ENCODE data around the gene C10orf143.

C10orf143 gene

GRCh38 chr10:130038611-130039109, 72.0 kb downstream of the C10orf143 start:
- no peak overlapping the region for H2AFZ ChIP-seq (ENCODE audit: low read depth, low read length, severe bottlenecking)
- H3K4me3 ChIP-seq (ENCODE audit: insufficient read depth, low read length, poor library complexity, severe bottlenecking), result no peak overlapping the region
- H3K9me2 ChIP-seq (replicated peaks; ENCODE audit: insufficient read depth, low read length), result no peaks in the 10 kb centered on the region
- no peaks in the 10 kb centered on the region for H3F3A ChIP-seq (ENCODE audit: insufficient read depth)
- H3K27ac ChIP-seq (ENCODE audit: low read depth, low read length), result no peak overlapping the region
- H4K20me1 ChIP-seq (ENCODE audit: low read depth, low read length), result no peaks in the 10 kb centered on the region
- no peaks in the 10 kb centered on the region for H3K79me2 ChIP-seq (ENCODE audit: insufficient read depth, low read length)
- no peak overlapping the region for H3K4me2 ChIP-seq (ENCODE audit: low read depth, low read length, poor library complexity, severe bottlenecking)
- no peaks in the 10 kb centered on the region for H3K36me3 ChIP-seq (ENCODE audit: low read length)
- H3K9ac ChIP-seq (ENCODE audit: low read length), result no peak overlapping the region
- H3K9me3 ChIP-seq (ENCODE audit: insufficient read depth, low read length), result no peaks in the 10 kb centered on the region
- TF ChIP-seq EZH2phosphoT487 (conservative IDR thresholded peaks at IDR 0.05; ENCODE audit: low read length) (no peak), CTCF (IDR thresholded peaks at IDR 0.05; ENCODE audit: insufficient read depth, low read length, poor library complexity, severe bottlenecking) (no peak)
- H3K27me3 ChIP-seq (ENCODE audit: low read length), result no peaks in the 10 kb centered on the region

GRCh38 chr10:130038019-130038555, 72.5 kb downstream of the C10orf143 start:
- TF ChIP-seq CTCF (IDR thresholded peaks at IDR 0.05; ENCODE audit: insufficient read depth, low read length, poor library complexity, severe bottlenecking) (no peak), EZH2phosphoT487 (conservative IDR thresholded peaks at IDR 0.05; ENCODE audit: low read length) (no peak)
- H3K4me2 ChIP-seq (ENCODE audit: low read depth, low read length, poor library complexity, severe bottlenecking), result no peak overlapping the region
- H3K9ac ChIP-seq (ENCODE audit: low read length), result no peak overlapping the region
- no peak overlapping the region for H3K4me3 ChIP-seq (ENCODE audit: insufficient read depth, low read length, poor library complexity, severe bottlenecking)
- no peak overlapping the region for H2AFZ ChIP-seq (ENCODE audit: low read depth, low read length, severe bottlenecking)
- H4K20me1 ChIP-seq (ENCODE audit: low read depth, low read length), result no peaks in the 10 kb centered on the region
- H3K27ac ChIP-seq (ENCODE audit: low read depth, low read length), result no peak overlapping the region
- no peaks in the 10 kb centered on the region for H3F3A ChIP-seq (ENCODE audit: insufficient read depth)
- no peaks in the 10 kb centered on the region for H3K36me3 ChIP-seq (ENCODE audit: low read length)
- no peaks in the 10 kb centered on the region for H3K79me2 ChIP-seq (ENCODE audit: insufficient read depth, low read length)
- no peaks in the 10 kb centered on the region for H3K27me3 ChIP-seq (ENCODE audit: low read length)
- H3K9me2 ChIP-seq (replicated peaks; ENCODE audit: insufficient read depth, low read length), result no peaks in the 10 kb centered on the region
- H3K9me3 ChIP-seq (ENCODE audit: insufficient read depth, low read length), result no peaks in the 10 kb centered on the region

- Histone ChIP-seq H2AFZ (ENCODE audit: low read depth, low read length, severe bottlenecking) (no peak overlapping the region), H3K27me3 (ENCODE audit: low read length) (no peaks in the 10 kb centered on the region), H3K27ac (ENCODE audit: low read depth, low read length) (no peak overlapping the region), H3K9ac (ENCODE audit: low read length) (no peak overlapping the region), H3K4me2 (ENCODE audit: low read depth, low read length, poor library complexity, severe bottlenecking) (no peak overlapping the region), H3K36me3 (ENCODE audit: low read length) (no peaks in the 10 kb centered on the region), H3K4me3 (ENCODE audit: insufficient read depth, low read length, poor library complexity, severe bottlenecking) (no peak overlapping the region), H3K9me3 (ENCODE audit: insufficient read depth, low read length) (no peaks in the 10 kb centered on the region), H3F3A (ENCODE audit: insufficient read depth) (no peaks in the 10 kb centered on the region), H4K20me1 (ENCODE audit: low read depth, low read length) (no peaks in the 10 kb centered on the region), H3K9me2 (replicated peaks; ENCODE audit: insufficient read depth, low read length) (no peaks in the 10 kb centered on the region), H3K79me2 (ENCODE audit: insufficient read depth, low read length) (no peaks in the 10 kb centered on the region)
- TF ChIP-seq EZH2phosphoT487 (conservative IDR thresholded peaks at IDR 0.05; ENCODE audit: low read length) (no peak), CTCF (IDR thresholded peaks at IDR 0.05; ENCODE audit: insufficient read depth, low read length, poor library complexity, severe bottlenecking) (no peak)
Measured at GRCh38 chr10:130037169-130037661, 73.4 kb downstream of the C10orf143 start.
